ENCODE measurements around the gene RAB36.

The RAB36 gene

DNA sequence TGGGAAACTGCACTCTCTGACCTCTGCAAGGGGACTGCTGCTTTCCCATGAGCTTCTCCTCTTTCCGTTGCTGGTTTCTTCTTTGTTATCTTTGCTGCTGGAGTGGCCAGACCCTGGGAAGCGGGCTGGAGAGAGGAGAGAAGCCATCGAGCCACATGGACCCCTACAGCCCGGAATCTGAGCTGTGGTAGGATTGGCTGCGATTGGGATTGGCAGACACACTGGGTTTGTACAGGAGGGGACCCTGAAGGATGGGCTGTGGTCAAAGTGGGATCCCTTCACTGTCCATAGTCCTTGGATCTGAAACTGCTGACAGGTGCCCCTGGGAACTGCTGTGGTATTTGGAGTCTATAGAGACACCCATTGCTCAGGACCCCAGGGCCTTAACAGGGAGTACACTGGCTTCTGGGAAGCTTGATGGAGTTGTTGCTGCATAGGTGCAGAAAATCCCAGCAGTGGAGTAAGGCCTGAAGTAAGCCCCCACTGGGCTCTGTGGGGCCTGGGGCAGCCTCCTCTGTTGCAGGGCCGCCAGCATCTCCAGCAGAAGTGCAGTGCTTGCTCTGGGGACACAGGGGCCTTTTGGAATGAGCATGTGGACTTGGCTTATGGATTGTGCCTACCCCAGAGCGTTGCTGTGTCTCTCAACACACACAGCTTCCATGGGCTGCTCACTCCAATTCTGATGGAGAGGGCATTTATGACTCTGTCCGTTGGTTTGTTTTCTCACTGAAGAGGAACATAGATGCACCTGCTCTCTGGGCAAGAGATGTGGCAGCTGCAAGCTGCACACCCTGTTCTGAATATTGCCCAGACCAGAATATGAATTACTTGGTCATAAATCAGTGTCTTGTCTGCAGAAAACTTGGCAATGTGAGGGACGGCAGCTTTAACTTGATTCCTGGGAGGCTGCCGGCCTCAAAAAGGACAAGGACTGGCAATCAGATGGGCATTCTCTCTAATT is 67.1 kb downstream of the RAB36 start:
- no peak for DNase-seq

DNA sequence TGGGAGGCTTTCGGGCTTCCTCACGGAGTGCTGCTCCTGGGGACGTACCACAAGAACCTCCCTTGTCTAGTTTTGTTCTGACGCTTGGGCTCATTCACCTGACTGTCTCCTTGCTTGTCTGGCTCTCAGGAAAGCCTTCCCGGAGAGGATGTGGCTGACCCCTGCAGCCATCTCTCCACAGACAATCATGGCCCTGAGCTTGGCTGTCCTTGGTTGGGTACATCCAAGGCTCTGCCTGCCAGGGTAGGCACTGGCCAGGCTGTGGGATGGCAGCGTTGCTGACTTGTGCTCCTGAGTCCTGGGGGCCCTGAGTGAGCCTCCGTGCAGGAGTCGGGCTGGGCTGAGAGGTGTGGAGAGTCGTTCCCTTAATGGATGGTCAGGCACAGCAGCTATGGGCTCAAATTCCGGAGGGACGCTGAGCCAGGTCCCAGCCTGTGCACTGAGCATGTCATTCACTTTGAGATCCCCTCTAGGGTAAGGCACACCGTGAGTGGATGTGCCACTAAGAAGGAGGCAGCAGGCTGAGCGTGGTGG is 67.8 kb downstream of the RAB36 start:
- DNase-seq, result no peak

DNA sequence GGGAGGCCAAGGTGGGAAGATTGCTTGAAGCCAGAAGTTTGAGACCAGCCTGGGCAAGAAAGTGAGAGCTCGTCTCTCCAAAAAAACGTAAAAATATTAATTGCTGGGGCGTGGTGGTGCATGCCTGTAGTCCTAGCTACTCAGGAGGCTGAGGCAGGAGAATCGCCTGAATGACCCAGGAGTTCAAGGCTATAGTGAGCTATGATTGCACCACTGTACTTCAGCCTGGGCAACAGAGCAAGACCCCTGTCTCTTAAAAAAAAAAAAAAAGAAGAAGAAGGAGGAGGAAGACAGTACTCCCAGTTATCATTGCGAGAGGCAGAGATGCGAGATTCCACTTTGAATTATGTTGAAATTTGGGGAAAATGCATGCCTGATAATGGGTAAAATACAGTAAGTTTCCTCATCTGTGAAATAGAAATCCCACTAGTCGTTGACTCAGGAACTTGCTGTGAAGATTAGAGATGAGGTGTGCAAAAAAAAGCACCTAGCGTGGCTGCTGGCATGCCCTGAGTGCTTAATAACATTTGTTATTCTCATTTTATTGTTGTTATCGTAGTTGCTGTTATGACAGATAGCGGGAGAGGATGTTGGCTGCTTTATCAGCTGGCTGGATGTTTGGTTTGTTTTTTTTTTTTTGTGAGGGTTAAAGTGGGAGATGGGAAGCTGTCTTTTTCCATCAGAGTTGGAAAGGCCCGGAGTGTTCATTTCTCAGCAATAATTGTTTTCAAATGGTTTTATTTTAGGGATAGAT is 68.5 kb downstream of the RAB36 start:
- DNase-seq, result no peak
